GM04503 (cell line): Measurements from ENCODE around the gene CLEC20A.

Source experiments
- DNase-seq: peaks from one replicate; pipeline ENCODE4 v3.0.0-alpha.2; 2012; ENCODE audit warnings: low read depth

CLEC20A gene

DNA sequence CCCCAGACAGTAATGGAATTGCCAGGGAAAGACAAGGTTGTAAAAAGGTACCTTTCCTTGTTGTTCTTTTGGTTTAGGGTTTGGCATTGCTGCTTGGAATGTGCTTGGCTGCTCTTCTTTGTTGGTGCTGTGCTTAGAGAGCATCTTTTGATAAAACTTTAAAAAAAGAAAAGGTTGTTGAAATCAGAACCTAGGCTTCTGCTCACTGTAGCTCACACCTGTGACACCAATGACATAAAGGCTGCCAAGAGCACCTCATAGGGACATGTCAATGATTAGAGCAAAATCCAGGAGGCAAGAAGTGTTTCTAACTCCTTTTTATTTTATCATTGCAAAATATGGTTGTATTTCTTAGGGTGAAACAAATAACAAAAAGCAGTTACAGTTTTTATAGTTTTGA lies 28.9 kb downstream of the CLEC20A start:
- no peak for DNase-seq

DNA sequence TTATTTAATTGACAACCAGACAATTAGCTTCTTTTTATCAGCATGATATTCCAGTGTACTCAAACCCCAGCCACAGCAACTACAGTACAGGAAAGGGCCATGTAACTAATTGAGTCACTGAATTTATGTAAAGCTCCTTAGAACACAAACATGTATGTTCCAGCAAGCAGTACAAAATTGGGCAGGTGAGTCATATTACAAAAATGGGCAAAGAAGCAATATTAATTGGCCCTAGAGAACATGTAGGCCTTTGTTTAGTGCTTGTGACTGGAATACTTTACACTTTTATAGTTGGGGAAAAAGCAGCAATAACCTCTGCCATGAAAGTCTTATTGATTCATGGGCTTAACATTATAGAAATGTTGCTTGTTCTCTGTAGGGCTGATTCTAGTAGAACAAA lies 31.8 kb downstream of the CLEC20A start:
- peak; percentile 21 for DNase-seq

DNA sequence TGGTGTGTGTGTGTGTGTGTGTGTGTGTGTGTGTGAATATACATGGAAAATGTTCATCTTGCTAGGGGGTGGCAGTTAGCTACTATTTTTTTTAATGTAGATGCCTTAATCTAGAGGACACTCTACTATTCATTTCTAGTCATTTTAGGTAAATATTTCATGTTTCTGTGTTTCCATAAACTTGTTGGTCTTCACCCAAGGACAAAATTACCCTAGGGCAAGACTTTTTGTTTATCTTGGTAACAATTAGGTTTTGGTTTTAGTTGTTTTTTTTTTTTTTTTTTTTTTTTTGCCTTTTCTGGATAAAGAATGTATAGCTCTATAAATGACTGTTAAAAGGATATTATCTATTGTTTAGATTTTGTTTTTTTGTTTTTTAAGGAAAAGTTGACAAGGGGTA lies 32.2 kb downstream of the CLEC20A start:
- no peak for DNase-seq

DNA sequence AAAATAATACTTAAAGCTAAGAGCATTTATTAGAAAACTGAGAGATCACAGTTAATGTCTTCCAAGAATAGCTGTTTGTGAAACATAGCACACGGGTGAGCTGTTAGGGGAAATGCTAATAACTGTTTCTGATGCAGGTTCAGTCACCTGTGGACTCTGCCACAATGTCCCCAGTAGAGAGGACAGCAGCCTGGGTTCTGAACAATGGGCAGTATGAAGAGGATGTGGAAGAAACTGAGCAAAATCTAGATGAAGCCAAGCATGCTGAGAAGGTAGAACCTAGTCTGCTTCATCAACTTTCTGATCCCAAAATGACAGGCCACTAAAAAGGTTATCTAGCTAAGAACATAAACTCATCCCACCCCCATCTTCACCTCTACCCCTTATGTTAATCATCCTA lies 32.6 kb downstream of the CLEC20A start:
- DNase-seq = no peak

DNA sequence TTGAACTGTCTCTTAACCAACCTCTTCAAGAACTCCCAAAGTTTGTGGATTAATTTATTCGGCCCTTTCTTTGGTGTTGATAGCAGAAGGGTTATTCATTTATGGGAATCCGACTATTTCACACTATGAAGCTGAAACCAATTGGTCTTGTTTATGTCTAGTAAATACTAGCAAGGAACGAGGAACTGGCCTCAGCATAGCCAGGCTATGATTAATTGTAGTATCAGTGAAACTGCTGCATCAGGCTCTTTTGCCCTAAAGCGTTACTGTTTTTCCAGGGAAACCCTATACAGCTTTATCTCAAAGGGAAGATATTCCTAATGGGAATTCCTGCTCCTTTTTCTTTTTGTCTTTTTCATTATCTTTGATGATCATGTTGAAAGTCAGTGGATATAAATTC lies 35.1 kb downstream of the CLEC20A start:
- DNase-seq = no peak

DNA sequence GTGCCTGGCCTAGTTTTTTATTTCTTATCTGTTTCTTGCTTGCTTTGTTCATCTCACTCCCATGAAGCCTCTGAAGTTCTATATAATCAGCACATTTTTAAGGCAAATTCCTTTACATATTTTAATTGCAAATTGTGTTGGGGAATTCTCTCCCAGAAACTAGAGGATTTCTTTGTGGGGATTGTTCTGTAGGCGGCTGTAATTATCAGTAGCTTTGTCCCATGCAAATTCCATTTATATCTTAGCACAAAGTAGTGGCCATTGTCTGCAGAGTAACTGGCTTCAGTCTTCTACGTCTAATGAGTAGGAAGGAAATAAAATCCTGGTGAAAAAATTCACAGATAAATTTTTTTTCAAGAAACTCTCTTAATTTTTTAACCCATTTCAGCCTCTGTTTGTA lies 35.7 kb downstream of the CLEC20A start:
- DNase-seq = no peak

DNA sequence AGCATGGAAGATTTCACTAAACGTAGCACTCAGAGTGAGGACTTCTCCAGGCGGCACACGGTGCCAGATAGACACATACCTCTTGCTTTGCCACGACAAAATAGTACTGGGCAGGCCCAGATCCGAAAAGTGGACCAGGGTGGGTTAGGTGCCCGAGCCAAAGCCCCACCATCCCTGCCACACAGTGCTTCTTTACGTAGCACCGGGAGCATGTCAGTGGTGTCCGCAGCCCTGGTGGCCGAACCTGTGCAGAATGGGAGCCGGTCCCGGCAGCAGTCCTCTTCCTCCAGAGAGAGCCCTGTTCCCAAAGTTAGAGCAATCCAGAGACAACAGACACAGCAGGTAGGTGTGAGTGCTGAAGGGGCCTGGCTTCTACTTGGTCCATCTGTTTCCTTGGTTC lies 38.6 kb downstream of the CLEC20A start:
- DNase-seq = no peak

DNA sequence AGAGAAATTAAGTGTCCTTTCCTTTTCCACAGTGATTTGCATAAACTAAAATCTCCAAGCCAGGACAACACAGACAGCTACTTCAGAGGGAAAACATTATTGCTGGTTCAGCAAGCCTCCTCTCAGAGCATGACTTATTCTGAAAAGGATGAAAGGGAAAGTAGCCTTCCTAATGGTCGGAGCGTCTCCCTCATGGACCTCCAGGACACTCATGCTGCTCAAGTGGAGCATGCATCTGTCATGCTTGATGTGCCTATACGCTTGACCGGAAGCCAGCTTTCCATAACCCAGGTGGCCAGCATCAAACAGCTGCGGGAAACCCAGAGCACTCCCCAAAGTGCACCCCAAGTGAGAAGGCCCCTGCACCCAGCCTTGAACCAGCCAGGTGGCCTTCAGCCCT lies 39.1 kb downstream of the CLEC20A start:
- no peak for DNase-seq

DNA sequence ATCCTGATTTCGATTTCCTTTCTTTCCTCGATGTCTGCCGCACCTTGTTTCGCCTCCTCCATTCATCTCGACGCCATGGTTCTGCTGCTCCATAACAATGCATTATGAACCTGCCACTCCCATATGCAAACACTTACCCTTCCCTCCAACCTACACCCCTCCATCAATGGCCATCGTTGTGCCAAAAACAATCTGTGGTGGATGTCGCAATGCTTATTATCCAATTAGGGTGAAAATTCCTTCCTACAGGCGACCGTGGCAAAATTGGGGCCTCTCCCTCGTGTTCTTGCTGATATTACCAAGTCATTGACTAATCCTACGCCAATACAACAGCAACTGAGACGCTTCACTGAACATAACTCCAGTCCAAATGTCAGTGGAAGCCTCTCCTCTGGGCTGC lies 40.3 kb downstream of the CLEC20A start:
- no peak for DNase-seq

DNA sequence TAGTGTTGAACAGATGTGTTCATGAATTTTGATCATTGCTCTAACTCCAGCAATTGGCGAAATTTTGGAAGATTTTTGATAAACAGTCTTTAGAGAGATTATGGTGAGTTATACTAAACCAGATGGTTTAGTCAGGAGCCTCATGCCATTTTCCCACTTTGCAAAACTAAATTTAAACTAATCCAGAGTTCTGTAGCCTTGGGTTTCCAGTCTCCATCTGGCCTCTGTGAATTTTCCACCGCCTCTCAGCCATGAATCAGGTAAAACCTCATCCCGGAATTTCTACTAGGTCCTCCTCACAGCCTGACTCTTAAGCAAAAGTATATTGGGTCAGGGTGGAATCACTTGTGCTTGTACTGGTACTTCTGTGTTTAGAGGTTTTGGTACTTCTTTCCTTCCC lies 44.8 kb downstream of the CLEC20A start:
- DNase-seq = no peak

DNA sequence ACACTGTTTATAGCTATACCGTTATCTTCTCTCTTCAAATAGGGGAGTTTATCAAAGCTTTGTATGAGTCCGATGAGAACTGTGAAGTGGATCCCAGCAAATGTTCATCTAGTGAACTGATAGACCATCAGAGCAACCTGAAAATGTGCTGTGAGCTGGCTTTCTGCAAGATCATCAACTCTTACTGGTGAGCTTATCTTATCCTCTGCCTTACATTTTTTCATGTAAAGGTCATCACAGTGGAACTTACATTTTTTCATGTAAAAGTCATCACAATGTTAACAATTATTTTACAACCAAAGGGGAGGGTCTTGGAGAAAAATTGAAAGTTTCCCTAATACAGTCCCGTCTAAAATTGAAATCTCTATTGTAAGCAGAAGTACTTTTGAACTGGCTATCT lies 45.2 kb downstream of the CLEC20A start:
- peak; percentile 20 for DNase-seq

DNA sequence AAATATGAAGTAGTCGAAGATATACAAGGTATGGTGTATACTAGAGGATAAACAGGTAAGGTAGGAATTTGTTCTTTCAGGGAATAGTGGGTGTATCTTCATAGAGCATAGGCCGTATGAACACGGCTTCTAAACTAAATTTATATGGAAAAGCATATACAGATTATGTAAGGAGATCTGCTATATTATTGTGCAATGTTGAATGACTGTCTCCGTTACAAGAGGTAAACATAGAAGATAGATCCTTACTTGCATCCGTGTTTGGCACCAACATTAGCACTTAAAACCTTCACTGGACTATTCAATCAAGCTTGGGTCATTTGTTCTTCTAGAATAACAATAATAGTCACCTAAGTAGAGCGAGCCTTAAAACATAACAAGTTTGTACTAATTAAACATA lies 45.9 kb downstream of the CLEC20A start:
- DNase-seq = no peak

DNA sequence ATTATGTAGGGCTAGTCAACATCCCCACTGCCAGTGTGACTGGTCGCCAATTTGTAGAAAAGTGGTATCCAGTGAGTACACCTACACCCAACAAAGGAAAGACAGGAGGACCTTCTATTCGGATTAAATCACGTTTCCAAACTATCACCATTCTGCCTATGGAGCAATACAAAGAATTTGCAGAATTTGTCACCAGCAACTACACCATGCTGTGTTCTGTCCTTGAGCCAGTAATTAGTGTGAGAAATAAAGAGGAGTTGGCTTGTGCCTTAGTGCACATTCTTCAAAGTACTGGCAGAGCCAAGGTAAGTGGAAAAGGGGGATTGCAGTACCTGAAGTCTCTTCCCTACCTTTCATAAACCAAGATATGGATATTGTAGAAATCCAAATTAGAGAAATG lies 53.8 kb downstream of the CLEC20A start:
- no peak for DNase-seq

DNA sequence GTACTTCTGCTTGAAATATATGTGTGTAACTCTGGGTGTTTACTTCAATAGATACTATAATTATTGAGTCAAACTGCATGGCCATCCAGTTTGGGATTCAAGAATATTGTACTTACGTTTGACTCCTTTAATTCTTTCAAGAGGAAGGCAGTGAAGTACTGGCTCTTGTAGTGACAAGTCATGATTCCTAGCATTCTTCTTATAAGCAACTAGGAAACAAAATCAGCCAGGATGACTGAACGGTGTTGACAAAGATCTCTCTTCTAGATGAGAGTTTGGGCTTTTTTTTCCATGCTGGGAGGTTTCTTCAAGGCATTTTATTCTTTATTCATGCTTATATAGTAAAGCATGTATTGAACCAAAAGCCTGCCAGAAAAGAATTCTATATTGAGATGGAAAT lies 58.3 kb downstream of the CLEC20A start:
- DNase-seq = no peak

DNA sequence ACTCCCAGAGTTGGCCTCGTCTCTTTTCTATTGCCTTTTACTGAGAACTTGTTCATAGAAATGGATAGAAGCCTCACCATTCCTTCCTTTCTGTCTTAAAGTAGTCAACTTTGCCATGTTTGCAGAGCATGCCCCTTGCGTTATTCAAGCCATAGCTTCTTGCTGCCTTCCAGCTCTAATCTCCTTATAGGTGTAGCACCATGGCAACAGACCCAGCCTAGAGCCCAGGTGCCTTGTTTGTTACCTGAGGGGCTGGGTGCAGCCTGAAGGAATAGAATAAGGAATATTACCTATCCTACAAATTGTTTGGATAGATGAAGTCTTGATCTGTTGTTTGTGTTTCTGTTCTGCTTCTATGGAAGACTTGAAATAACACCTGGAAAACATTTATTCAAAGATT lies 59.9 kb downstream of the CLEC20A start:
- DNase-seq = no peak

DNA sequence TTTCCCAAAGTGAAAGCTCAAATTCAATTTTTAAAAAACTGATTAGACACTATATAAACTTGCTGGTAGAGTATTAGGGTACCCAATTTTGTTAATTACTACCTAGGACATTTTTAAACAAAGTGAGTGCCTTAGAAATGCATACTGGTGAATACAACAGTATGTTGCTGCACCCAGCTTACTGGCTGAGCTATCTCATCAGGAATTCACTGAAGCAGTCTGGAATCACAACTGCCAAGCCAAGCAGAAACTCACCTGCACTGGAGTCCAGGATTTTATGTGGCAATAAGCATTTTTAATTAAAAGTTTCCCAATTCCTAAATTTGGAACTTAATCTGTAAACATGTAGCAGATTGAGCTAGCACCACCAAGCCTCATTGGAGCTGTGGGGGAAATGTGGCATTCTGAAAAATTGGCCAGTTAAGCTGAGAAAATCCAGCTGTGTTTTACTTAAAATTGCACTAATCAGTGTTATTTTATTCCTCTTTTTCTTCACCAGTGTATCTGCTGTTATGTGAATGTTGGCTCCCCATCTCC lies 61.8 kb downstream of the CLEC20A start:
- no peak for DNase-seq

DNA sequence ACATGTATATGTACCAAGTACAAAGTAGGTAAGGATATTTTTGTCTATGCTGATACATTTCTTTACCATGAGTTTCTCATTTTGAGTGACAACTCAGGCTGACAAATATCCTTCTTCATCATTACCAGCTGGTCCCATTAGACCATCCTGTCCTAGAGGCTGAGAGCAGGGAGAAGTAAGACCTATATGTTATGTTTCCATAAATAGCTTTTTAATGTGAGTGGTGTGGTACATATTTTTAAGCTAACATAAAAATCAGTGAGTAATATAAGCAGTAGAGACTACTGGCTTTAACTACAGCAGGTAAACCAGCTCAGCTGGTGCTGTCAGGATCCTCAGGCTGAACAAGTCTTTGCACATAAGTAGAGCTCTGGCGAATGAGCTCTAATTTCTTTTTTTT lies 62.4 kb downstream of the CLEC20A start:
- DNase-seq = no peak
